ENCODE results near the gene YWHAB. TPM values are rescaled to one million over a fixed set of nuclear protein-coding genes. Genes with fewer than 3 reads are reported as not detected.

Gene YWHAB
- total and polyA plus RNA-seq, 7 experiments from 2014 or later = 135 to 552 (median 211) TPM

- peak overlapping the region; percentile 87 for H3K4me3 ChIP-seq (ENCODE audit: low read length)
- POLR2A ChIA-PET = interaction anchor here (1.1 to 1.5 kb wide), 3 partner anchors 81 to 92 kb away, joined by 5 to 7 read pairs (median 5); no protein-coding TSS in a partner anchor
Measured at GRCh38 chr20:44886266-44886651, 754 bp downstream of the YWHAB start.

DNA sequence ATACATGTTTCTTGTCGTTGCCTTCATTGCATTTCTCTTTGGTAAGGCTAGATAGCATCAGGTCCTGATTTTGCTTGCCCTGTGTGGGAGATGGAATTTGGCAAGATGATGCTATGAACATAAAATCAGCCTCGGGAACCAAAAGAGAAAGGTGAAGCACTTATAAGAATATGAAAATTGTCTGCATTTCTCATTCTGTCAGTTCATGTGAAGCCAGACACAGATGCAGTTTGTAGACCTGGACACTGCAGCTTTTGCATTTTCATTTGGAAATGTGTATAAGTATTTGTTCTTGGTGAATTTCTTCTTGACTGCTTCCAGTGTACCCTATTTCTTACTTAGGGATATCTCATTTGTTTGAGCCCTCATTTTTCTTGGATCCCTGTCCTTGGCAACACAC, 1.3 kb downstream of the YWHAB start:
- Mint-ChIP-seq H3K4me1 (peaks cover 42 to 80% (median 78%) of the 10 kb centered on the region in 7 donors), H3K27me3 (no peaks in the 10 kb centered on the region), H3K4me3 (peak overlapping the region; percentile 83 to 98 (median 97)), H3K36me3 (peaks cover 0 to 17% (median 0%) of the 10 kb centered on the region in 5 donors), H3K27ac (peak overlapping the region; percentile 89 to 98 (median 94)), H3K9me3 (no peaks in the 10 kb centered on the region)
- Histone ChIP-seq H3K36me3 (ENCODE audit: control insufficient read depth in 2 of 3, insufficient read depth in 3 of 3, low read length in 3 of 3) (peaks cover 0 to 12% (median 0%) of the 10 kb centered on the region in 3 experiments), H3K4me1 (ENCODE audit: control insufficient read depth in 2 of 2, insufficient read depth in 2 of 2, low read length in 2 of 2) (peaks cover 46 to 51% of the 10 kb centered on the region in 2 donors), H3K27me3 (ENCODE audit: control insufficient read depth in 2 of 2, insufficient read depth in 2 of 2, low read length in 2 of 2) (no peaks in the 10 kb centered on the region), H3K4me3 (ENCODE audit: low read length) (peak overlapping the region; percentile 87), H3K9me3 (ENCODE audit: control insufficient read depth in 2 of 3, low read length in 3 of 3) (no peaks in the 10 kb centered on the region), H3K27ac (ENCODE audit: low read depth, low read length) (peak overlapping the region; percentile 96)
- intact Hi-C loops (cut with micrococcal nuclease) = loop anchor here (2.0 to 10.0 kb wide), 9 partner anchors 80 to 1798 kb away; partner anchors contain the start of genes SERINC3 (in 2 of the 2), SRSF6 (in 2 of the 2), ACOT8 (in 1 of the 2) and FITM2 (in 1 of the 2)
- ChIA-PET POLR2A (interaction anchor here (1.4 kb wide), 1 partner anchor 21 kb away, joined by 7 read pairs; no protein-coding TSS in a partner anchor), CTCF (no interaction called here)
- DNase-seq (no peak), ATAC-seq (no peak)

More at GRCh38 chr20:44886266-44886651, 754 bp downstream of the YWHAB start:
- Mint-ChIP-seq H3K4me3 (peak overlapping the region; percentile 83 to 98 (median 97)), H3K9me3 (no peaks in the 10 kb centered on the region), H3K4me1 (peaks cover 42 to 80% (median 74%) of the 10 kb centered on the region in 7 donors), H3K27me3 (no peaks in the 10 kb centered on the region), H3K27ac (peak overlapping the region; percentile 89 to 98 (median 94)), H3K36me3 (peaks cover 0 to 14% (median 0%) of the 10 kb centered on the region in 5 donors)
- intact Hi-C loops (cut with micrococcal nuclease) = loop anchor here (2.0 to 10.0 kb wide), 9 partner anchors 81 to 1799 kb away; partner anchors contain the start of genes SERINC3 (in 2 of the 2), SRSF6 (in 2 of the 2), ACOT8 (in 1 of the 2) and FITM2 (in 1 of the 2)
- CTCF ChIA-PET = no interaction called here
- ATAC-seq (no peak), DNase-seq (no peak)
- Histone ChIP-seq H3K9me3 (ENCODE audit: control insufficient read depth in 2 of 3, low read length in 3 of 3) (no peaks in the 10 kb centered on the region), H3K4me1 (ENCODE audit: control insufficient read depth in 2 of 2, insufficient read depth in 2 of 2, low read length in 2 of 2) (peaks cover 40 to 45% of the 10 kb centered on the region in 2 donors), H3K36me3 (ENCODE audit: control insufficient read depth in 2 of 3, insufficient read depth in 3 of 3, low read length in 3 of 3) (peaks cover 0 to 12% (median 0%) of the 10 kb centered on the region in 3 experiments), H3K27ac (ENCODE audit: low read depth, low read length) (peak overlapping the region; percentile 96), H3K27me3 (ENCODE audit: control insufficient read depth in 2 of 2, insufficient read depth in 2 of 2, low read length in 2 of 2) (no peaks in the 10 kb centered on the region)

DNA sequence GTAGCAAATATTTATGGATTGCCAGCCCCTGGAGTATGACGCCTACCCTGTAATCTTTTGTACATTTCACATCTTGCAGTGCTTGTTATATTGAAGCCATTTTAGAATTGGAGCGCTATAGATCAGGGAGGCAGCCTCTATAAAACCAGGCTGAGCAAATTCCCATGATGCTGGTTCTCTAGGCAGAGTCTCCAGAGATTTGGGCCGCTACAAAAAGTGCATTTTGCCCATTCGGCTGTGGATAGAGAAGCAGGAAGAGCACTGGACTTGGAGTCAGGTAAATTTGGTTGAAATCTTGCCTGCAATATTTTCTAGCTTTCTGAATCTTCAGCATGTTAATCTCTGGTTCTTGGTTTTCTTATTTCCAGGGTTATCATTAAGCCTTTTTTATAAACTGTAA, 2.0 kb downstream of the YWHAB start:
- peak overlapping the region; percentile 87 for H3K4me3 ChIP-seq (ENCODE audit: low read length)
- intact Hi-C loops (cut with micrococcal nuclease) = loop anchor here (2.0 to 10.0 kb wide), 9 partner anchors 79 to 1797 kb away; partner anchors contain the start of genes SERINC3 (in 2 of the 2), SRSF6 (in 2 of the 2), ACOT8 (in 1 of the 2) and FITM2 (in 1 of the 2)
- H3K36me3 Mint-ChIP-seq = peaks cover 0 to 21% (median 0%) of the 10 kb centered on the region in 5 donors
- H3K27ac ChIP-seq (ENCODE audit: low read depth, low read length) = peak overlapping the region; percentile 96
- ATAC-seq (no peak), DNase-seq (no peak)
- H3K27me3 Mint-ChIP-seq = no peaks in the 10 kb centered on the region
- peaks cover 0 to 12% (median 0%) of the 10 kb centered on the region in 3 experiments for H3K36me3 ChIP-seq (ENCODE audit: control insufficient read depth in 2 of 3, insufficient read depth in 3 of 3, low read length in 3 of 3)
- H3K4me1 ChIP-seq (ENCODE audit: control insufficient read depth in 2 of 2, insufficient read depth in 2 of 2, low read length in 2 of 2) = peaks cover 50 to 57% of the 10 kb centered on the region in 2 donors
- H3K27me3 ChIP-seq (ENCODE audit: control insufficient read depth in 2 of 2, insufficient read depth in 2 of 2, low read length in 2 of 2) = no peaks in the 10 kb centered on the region
- H3K4me1 Mint-ChIP-seq = peaks cover 44 to 84% (median 78%) of the 10 kb centered on the region in 7 donors
- ChIA-PET CTCF (interaction anchor here (0.9 to 1.9 kb wide), 6 partner anchors 8 to 83 kb away, joined by 3 to 8 read pairs (median 4); partner anchors contain the start of gene PABPC1L), POLR2A (interaction anchor here (0.5 to 2.4 kb wide), 8 partner anchors 11 to 238 kb away, joined by 3 to 10 read pairs (median 4); partner anchors contain the start of gene PABPC1L)
- no peaks in the 10 kb centered on the region for H3K9me3 ChIP-seq (ENCODE audit: control insufficient read depth in 2 of 3, low read length in 3 of 3)
- H3K27ac Mint-ChIP-seq = peak overlapping the region; percentile 89 to 98 (median 94)
- no peaks in the 10 kb centered on the region for H3K9me3 Mint-ChIP-seq
- H3K4me3 Mint-ChIP-seq = peak overlapping the region; percentile 83 to 98 (median 97)

- H3K27ac Mint-ChIP-seq = peak overlapping the region; percentile 44 to 98 (median 86)
- peaks cover 44 to 81% (median 75%) of the 10 kb centered on the region in 7 donors for H3K4me1 Mint-ChIP-seq
- Histone ChIP-seq H3K4me1 (ENCODE audit: control insufficient read depth in 2 of 2, insufficient read depth in 2 of 2, low read length in 2 of 2) (peaks cover 50 to 60% of the 10 kb centered on the region in 2 donors), H3K36me3 (ENCODE audit: control insufficient read depth in 2 of 3, insufficient read depth in 3 of 3, low read length in 3 of 3) (peaks cover 0 to 12% (median 0%) of the 10 kb centered on the region in 3 experiments), H3K4me3 (ENCODE audit: low read length) (peak overlapping the region; percentile 22), H3K27ac (ENCODE audit: low read depth, low read length) (peak overlapping the region; percentile 96), H3K27me3 (ENCODE audit: control insufficient read depth in 2 of 2, insufficient read depth in 2 of 2, low read length in 2 of 2) (no peaks in the 10 kb centered on the region), H3K9me3 (ENCODE audit: control insufficient read depth in 2 of 3, low read length in 3 of 3) (no peaks in the 10 kb centered on the region)
- no peaks in the 10 kb centered on the region for H3K9me3 Mint-ChIP-seq
- CTCF ChIA-PET = interaction anchor here (0.6 to 1.9 kb wide), 8 partner anchors 9 to 394 kb away, joined by 3 to 8 read pairs (median 4); partner anchors contain the start of gene PABPC1L
- H3K36me3 Mint-ChIP-seq = peaks cover 0 to 21% (median 0%) of the 10 kb centered on the region in 5 donors
- intact Hi-C loops (cut with micrococcal nuclease) = loop anchor here (1.0 to 10.0 kb wide), 7 partner anchors 8 to 1796 kb away; partner anchors contain the start of genes SRSF6 (in 2 of the 2), ACOT8 (in 1 of the 2), SERINC3 (in 1 of the 2) and TP53RK (in 1 of the 2)
- H3K27me3 Mint-ChIP-seq = no peaks in the 10 kb centered on the region
- peak overlapping the region; percentile 75 to 98 (median 97) for H3K4me3 Mint-ChIP-seq
- POLR2A ChIA-PET = interaction anchor here (0.8 to 2.4 kb wide), 10 partner anchors 10 to 678 kb away, joined by 3 to 10 read pairs (median 4); partner anchors contain the start of genes OSER1 and PABPC1L
- ATAC-seq (no peak), DNase-seq (no peak)
Measured at GRCh38 chr20:44888226-44889103, 3.0 kb downstream of the YWHAB start.

GRCh38 chr20:44891826-44892225, 6.3 kb downstream of the YWHAB start:
- Mint-ChIP-seq H3K36me3 (peaks cover 0 to 28% (median 3%) of the 10 kb centered on the region in 5 donors), H3K9me3 (no peaks in the 10 kb centered on the region), H3K27ac (peak overlapping the region in 8 of 9 donors; percentile 17 to 93 (median 73)), H3K4me3 (peak overlapping the region in 9 of 10 donors; percentile 3 to 87 (median 62)), H3K4me1 (peaks cover 65 to 97% (median 91%) of the 10 kb centered on the region in 7 donors), H3K27me3 (no peaks in the 10 kb centered on the region)
- intact Hi-C loops (cut with micrococcal nuclease) = no loop called here
- H3K36me3 ChIP-seq (ENCODE audit: control insufficient read depth in 2 of 3, insufficient read depth in 3 of 3, low read length in 3 of 3) = no peaks in the 10 kb centered on the region
- H3K27me3 ChIP-seq (ENCODE audit: control insufficient read depth in 2 of 2, insufficient read depth in 2 of 2, low read length in 2 of 2) = no peaks in the 10 kb centered on the region
- peak overlapping the region; percentile 49 for H3K27ac ChIP-seq (ENCODE audit: low read depth, low read length)
- no peak overlapping the region for H3K4me3 ChIP-seq (ENCODE audit: low read length)
- no peak for DNase-seq
- CTCF ChIA-PET = interaction anchor here (0.5 to 0.6 kb wide), 2 partner anchors 79 to 98 kb away, joined by 3 read pairs; no protein-coding TSS in a partner anchor
- H3K4me1 ChIP-seq (ENCODE audit: control insufficient read depth in 2 of 2, insufficient read depth in 2 of 2, low read length in 2 of 2) = peaks cover 67 to 76% of the 10 kb centered on the region in 2 donors
- no peaks in the 10 kb centered on the region for H3K9me3 ChIP-seq (ENCODE audit: control insufficient read depth in 2 of 3, low read length in 3 of 3)
- POLR2A ChIA-PET = interaction anchor here (0.6 to 2.8 kb wide), 6 partner anchors 8 to 121 kb away, joined by 3 to 9 read pairs (median 4); partner anchors contain the start of gene PABPC1L
- ATAC-seq = no peak

Data from naive thymus-derived CD4-positive, alpha-beta T cell (primary cell).